Fibroblast of skin of right biceps (primary cell): ENCODE data around the gene PELO.

Source experiments
- DNase-seq: peaks from one replicate; pipeline ENCODE4 v3.0.0-alpha.2; 2013

PELO gene

DNA sequence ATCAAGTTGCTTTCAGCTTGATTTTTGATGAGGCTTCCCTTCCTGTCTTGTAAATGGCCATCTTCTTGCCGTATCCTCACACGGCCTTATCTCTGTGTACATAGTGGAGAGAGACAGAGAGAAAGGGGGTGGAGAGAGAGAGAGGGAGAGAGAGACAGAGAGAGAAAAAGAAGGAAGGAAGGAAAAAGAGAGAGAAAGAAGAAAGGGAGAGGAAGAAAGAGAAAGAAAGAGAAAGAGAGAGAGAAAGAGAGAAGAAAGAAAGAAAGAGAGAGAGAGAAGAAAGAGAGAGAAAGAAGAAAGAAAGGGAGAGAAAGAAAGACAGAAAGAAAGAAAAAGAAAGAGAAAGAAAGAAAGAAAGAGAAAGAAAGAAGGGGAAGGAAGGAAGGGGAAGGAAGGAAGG lies 46.6 kb downstream of the PELO start:
- no peak for DNase-seq

DNA sequence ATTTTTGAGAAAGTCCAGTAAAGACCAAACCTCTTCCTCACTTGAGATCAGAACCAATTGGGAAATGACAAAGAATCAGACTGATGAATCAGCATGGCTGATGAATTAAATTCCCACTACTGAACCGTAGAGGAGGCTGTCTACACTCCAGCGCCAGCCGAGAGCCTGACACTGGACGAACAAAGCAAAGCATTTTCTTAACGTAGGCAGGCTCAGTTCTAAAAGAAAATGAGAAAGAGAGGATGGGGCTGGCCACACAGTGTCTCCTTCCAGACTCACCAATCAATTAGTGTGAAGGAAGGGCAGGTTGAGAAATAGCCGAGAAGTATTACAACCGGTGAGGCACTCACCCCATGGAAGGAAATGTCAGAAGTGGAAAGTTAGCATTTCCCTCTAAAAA lies 49.4 kb downstream of the PELO start:
- DNase-seq, result no peak
